Stimulated activated memory B cell treated with anti-CD40 and anti-IgM and Interleukin-4, amounts not matched to agents 10 μg/mL and 1 μg/mL and 100 μg/mL, for 72 hours (primary cell): Measurements from ENCODE around the gene EIF4G2.
"Not testable (repeated sequence)": the region's sequence is repeated elsewhere in the genome, so short reads cannot be mapped to it uniquely, and the experiment has no call there.

Experiments
- ATAC-seq: fragments of 150-1000 bp; cut with Tn5 transposase; 2 replicates; pipeline ENCODE4 v1.10.0; 2021
- H3K27ac Mint-ChIP-seq: one replicate; pipeline ENCODE4 v1.8.0; 2022; ENCODE audit warnings: mild to moderate bottlenecking, mixed read lengths
- H3K27me3 Mint-ChIP-seq: one replicate; pipeline ENCODE4 v1.8.0; 2022; ENCODE audit warnings: mixed read lengths
- H3K36me3 Mint-ChIP-seq: one replicate; pipeline ENCODE4 v1.8.0; 2022; ENCODE audit warnings: mixed read lengths
- H3K4me1 Mint-ChIP-seq: one replicate; pipeline ENCODE4 v1.8.0; 2022; ENCODE audit warnings: mixed read lengths
- H3K4me3 Mint-ChIP-seq: one replicate; pipeline ENCODE4 v1.8.0; 2022; ENCODE audit warnings: mild to moderate bottlenecking, moderate library complexity, mixed read lengths
- H3K9me3 Mint-ChIP-seq: one replicate; pipeline ENCODE4 v1.8.0; 2022; ENCODE audit warnings: mixed read lengths

Gene EIF4G2

DNA sequence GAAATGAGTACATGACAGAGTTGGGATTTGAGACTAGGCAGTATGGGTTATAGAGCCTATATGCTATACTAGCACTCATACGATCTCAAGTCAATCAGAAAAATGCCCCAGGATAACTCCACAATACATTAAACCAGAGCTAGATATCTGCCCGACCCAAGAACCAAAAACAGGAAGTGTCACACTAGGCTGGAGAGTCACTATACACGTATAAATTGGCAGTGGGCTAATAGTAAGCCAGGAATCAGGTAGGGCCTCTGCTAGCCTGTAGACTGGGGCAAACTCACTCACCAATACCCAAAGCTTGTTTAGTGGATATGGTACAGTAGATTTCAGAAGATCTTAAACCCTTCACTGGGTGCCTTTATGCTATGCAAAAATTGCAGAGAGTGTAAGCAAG lies 16.2 kb upstream of the EIF4G2 start:
- Mint-ChIP-seq H3K27ac (peak overlapping the region; percentile 74), H3K36me3 (peaks cover 18% of the 10 kb centered on the region), H3K27me3 (no peaks in the 10 kb centered on the region), H3K9me3 (no peaks in the 10 kb centered on the region), H3K4me1 (peaks cover 23% of the 10 kb centered on the region), H3K4me3 (no peak overlapping the region)
- ATAC-seq = peak; percentile 90

DNA sequence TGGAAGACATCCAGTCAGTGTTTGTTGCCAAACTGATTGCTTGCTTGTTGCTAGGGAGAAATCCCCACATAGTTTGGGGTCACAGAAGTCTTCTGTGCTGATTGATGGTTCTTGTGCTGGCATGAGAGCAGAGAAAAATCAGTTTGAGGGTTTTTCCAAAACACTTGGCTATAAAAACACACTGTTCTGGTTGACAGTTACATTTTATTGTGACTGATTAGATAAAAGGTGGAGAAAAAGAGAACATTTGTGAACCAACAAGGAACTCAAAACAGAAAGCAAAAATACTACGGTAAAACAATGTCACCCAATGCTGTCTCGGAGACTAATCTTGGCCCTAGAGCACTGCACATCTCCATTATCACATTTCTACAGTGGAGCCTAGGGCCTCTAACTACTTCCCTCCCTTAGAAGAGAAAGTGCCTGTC lies 14.4 kb upstream of the EIF4G2 start:
- H3K9me3 Mint-ChIP-seq = no peaks in the 10 kb centered on the region
- no peak overlapping the region for H3K27ac Mint-ChIP-seq
- no peak for ATAC-seq
- H3K27me3 Mint-ChIP-seq = no peaks in the 10 kb centered on the region
- H3K4me3 Mint-ChIP-seq = no peak overlapping the region
- peaks cover 17% of the 10 kb centered on the region for H3K36me3 Mint-ChIP-seq
- peaks cover 23% of the 10 kb centered on the region for H3K4me1 Mint-ChIP-seq

- not testable (repeated sequence) for H3K4me3 Mint-ChIP-seq, ATAC-seq, H3K27ac Mint-ChIP-seq, H3K27me3 Mint-ChIP-seq, H3K9me3 Mint-ChIP-seq
- H3K36me3 Mint-ChIP-seq = peaks cover 17% of the 10 kb centered on the region
- peaks cover 23% of the 10 kb centered on the region for H3K4me1 Mint-ChIP-seq
Observed at GRCh38 chr11:10822491-10822890, 13.8 kb upstream of the EIF4G2 start.

- no peak overlapping the region for H3K27ac Mint-ChIP-seq
- peaks cover 17% of the 10 kb centered on the region for H3K36me3 Mint-ChIP-seq
- H3K4me1 Mint-ChIP-seq = no peaks in the 10 kb centered on the region
- no peaks in the 10 kb centered on the region for H3K27me3 Mint-ChIP-seq
- H3K9me3 Mint-ChIP-seq = no peaks in the 10 kb centered on the region
- H3K4me3 Mint-ChIP-seq = no peak overlapping the region
- no peak for ATAC-seq
Observed at GRCh38 chr11:10818594-10818993, 9.9 kb upstream of the EIF4G2 start.

DNA sequence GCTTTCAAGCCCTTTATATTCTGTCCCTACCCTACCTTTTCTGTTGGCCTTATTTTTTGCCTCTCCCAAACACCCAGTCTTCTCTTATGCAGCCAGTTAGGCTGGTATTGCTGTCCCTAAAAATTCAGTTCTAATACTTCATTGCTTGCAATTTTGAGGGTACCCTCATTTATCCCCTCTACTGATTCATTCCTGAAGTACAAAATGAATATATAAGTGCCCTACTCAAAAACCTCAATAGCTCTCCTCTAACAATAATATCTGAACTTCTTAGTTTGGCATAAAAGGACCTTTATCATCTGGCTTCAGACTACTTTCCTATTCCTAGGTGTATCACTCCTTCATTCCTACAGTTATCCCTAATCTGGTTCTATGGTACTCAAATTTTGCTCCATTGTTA lies 5.2 kb upstream of the EIF4G2 start:
- no peak for ATAC-seq
- no peaks in the 10 kb centered on the region for H3K9me3 Mint-ChIP-seq
- H3K36me3 Mint-ChIP-seq = no peaks in the 10 kb centered on the region
- H3K4me1 Mint-ChIP-seq = peaks cover 12% of the 10 kb centered on the region
- H3K27me3 Mint-ChIP-seq = no peaks in the 10 kb centered on the region
- H3K27ac Mint-ChIP-seq = no peak overlapping the region
- no peak overlapping the region for H3K4me3 Mint-ChIP-seq

DNA sequence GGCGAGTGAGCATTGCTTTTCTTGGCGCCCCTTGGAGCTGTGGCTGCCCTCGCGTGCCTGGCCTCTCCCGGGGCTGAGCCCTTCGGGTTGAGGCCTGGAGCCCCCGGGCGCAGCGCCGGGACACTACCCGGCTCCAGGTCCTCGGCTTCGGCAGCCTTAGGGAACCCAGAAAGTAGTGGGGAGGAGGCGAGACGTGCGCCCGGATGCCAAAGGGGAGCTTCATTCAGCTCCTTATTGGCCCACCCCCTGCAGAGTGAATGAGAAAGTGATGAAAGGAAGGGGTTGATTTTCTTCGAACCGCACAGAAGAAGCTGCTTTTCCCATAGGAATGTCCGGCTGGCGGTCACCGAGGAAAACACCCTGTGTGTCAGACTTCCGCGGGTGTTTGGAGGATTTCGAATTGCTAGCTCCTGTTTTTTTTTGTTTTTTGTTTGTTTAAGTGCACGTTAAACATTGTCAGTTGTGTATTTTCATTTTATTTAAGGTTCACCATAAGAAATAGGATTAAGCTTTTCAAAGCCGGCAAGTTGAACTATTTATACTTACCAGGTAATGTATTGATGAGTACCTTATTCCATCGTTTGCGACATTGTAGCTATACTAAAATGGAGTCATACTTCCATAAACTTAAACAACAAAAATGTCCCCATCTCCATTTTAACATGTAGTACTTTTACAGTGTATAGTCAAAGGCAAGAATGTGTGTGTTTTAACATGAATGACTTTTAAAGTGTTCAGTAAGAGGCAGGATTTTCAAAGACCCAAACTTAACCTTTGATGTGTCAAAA lies 841 bp upstream of the EIF4G2 start:
- peak overlapping the region; percentile 96 for H3K4me3 Mint-ChIP-seq
- no peaks in the 10 kb centered on the region for H3K9me3 Mint-ChIP-seq
- peak overlapping the region; percentile 100 for H3K27ac Mint-ChIP-seq
- H3K36me3 Mint-ChIP-seq = peaks cover 40% of the 10 kb centered on the region
- no peaks in the 10 kb centered on the region for H3K27me3 Mint-ChIP-seq
- peak; percentile 44 for ATAC-seq
- peaks cover 32% of the 10 kb centered on the region for H3K4me1 Mint-ChIP-seq

- Mint-ChIP-seq H3K4me3 (peak overlapping the region; percentile 96), H3K4me1 (peaks cover 35% of the 10 kb centered on the region), H3K27me3 (no peaks in the 10 kb centered on the region), H3K9me3 (no peaks in the 10 kb centered on the region), H3K27ac (peak overlapping the region; percentile 100), H3K36me3 (peaks cover 54% of the 10 kb centered on the region)
- ATAC-seq = peak; percentile 1
Observed at GRCh38 chr11:10808235-10808552, 532 bp downstream of the EIF4G2 start.

- Mint-ChIP-seq H3K27ac (peak overlapping the region; percentile 100), H3K4me3 (peak overlapping the region; percentile 96), H3K4me1 (peaks cover 35% of the 10 kb centered on the region), H3K36me3 (peaks cover 54% of the 10 kb centered on the region), H3K9me3 (no peaks in the 10 kb centered on the region), H3K27me3 (no peaks in the 10 kb centered on the region)
- ATAC-seq = peak; percentile 1
Observed at GRCh38 chr11:10807493-10808234, 1.1 kb downstream of the EIF4G2 start.

DNA sequence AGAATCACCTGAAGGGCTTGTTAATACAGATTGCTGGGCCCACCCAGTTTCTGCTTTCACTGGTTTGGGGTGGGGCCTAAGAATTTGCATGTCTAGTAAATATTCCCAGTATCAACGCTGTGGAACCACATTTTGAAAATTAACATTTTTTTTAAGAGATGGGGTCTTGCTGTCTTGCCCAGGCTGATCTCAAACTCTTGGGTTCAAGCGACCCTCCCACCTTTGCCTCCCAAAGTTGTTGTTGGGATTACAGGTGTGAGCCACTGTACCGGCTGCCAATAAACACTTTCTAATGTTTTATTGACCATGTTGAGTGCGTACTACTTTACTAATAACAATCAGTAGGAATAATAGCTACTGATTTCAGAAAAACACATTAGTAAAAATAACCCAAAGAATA lies 2.5 kb downstream of the EIF4G2 start:
- Mint-ChIP-seq H3K9me3 (no peaks in the 10 kb centered on the region), H3K27ac (peak overlapping the region; percentile 100), H3K36me3 (peaks cover 66% of the 10 kb centered on the region), H3K4me3 (no peak overlapping the region), H3K4me1 (peaks cover 40% of the 10 kb centered on the region), H3K27me3 (no peaks in the 10 kb centered on the region)
- no peak for ATAC-seq

GRCh38 chr11:10805741-10806140 lies 3.0 kb downstream of the EIF4G2 start:
- peaks cover 71% of the 10 kb centered on the region for H3K36me3 Mint-ChIP-seq
- no peaks in the 10 kb centered on the region for H3K27me3 Mint-ChIP-seq
- no peak for ATAC-seq
- no peak overlapping the region for H3K4me3 Mint-ChIP-seq
- no peak overlapping the region for H3K27ac Mint-ChIP-seq
- peaks cover 42% of the 10 kb centered on the region for H3K4me1 Mint-ChIP-seq
- no peaks in the 10 kb centered on the region for H3K9me3 Mint-ChIP-seq

GRCh38 chr11:10803676-10804075 lies 5.0 kb downstream of the EIF4G2 start:
- no peaks in the 10 kb centered on the region for H3K27me3 Mint-ChIP-seq
- peaks cover 35% of the 10 kb centered on the region for H3K4me1 Mint-ChIP-seq
- H3K36me3 Mint-ChIP-seq = peaks cover 91% of the 10 kb centered on the region
- no peak overlapping the region for H3K27ac Mint-ChIP-seq
- no peak for ATAC-seq
- no peaks in the 10 kb centered on the region for H3K9me3 Mint-ChIP-seq
- H3K4me3 Mint-ChIP-seq = no peak overlapping the region

DNA sequence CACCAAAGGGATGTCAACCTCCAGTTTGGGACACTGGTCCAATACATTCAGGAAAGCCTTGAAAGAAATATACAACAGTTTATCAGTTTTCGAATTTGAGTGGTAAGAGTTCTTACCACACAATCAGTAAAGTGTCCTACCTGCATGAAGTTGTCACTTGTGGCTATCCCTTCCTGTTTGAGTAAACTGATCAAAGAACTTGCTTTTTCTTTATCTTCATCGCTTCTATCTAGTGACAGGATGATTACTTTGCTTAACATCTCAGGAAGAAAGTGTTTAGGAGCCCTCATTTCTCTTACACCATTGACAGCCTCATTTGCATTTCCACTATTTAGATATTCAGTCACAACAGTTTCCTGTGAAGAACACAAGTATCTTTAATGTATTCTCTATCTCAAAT lies 8.4 kb downstream of the EIF4G2 start:
- no peaks in the 10 kb centered on the region for H3K27me3 Mint-ChIP-seq
- H3K36me3 Mint-ChIP-seq = peaks cover 82% of the 10 kb centered on the region
- no peak overlapping the region for H3K27ac Mint-ChIP-seq
- no peaks in the 10 kb centered on the region for H3K9me3 Mint-ChIP-seq
- no peak overlapping the region for H3K4me3 Mint-ChIP-seq
- no peak for ATAC-seq
- H3K4me1 Mint-ChIP-seq = peaks cover 18% of the 10 kb centered on the region

GRCh38 chr11:10798330-10798928 lies 10.3 kb downstream of the EIF4G2 start:
- Mint-ChIP-seq H3K27me3 (no peaks in the 10 kb centered on the region), H3K4me3 (no peak overlapping the region), H3K27ac (no peak overlapping the region), H3K36me3 (peaks cover 71% of the 10 kb centered on the region), H3K9me3 (no peaks in the 10 kb centered on the region), H3K4me1 (peaks cover 25% of the 10 kb centered on the region)
- ATAC-seq = no peak

- Mint-ChIP-seq H3K4me3 (no peak overlapping the region), H3K4me1 (peaks cover 33% of the 10 kb centered on the region), H3K27me3 (no peaks in the 10 kb centered on the region), H3K27ac (no peak overlapping the region), H3K9me3 (no peaks in the 10 kb centered on the region), H3K36me3 (peaks cover 68% of the 10 kb centered on the region)
- no peak for ATAC-seq
Observed at GRCh38 chr11:10797531-10797930, 11.2 kb downstream of the EIF4G2 start.

- Mint-ChIP-seq H3K36me3 (peaks cover 65% of the 10 kb centered on the region), H3K27me3 (no peaks in the 10 kb centered on the region), H3K9me3 (no peaks in the 10 kb centered on the region), H3K27ac (no peak overlapping the region), H3K4me1 (peaks cover 38% of the 10 kb centered on the region), H3K4me3 (no peak overlapping the region)
- ATAC-seq = no peak
Observed at GRCh38 chr11:10797001-10797400, 11.7 kb downstream of the EIF4G2 start.

DNA sequence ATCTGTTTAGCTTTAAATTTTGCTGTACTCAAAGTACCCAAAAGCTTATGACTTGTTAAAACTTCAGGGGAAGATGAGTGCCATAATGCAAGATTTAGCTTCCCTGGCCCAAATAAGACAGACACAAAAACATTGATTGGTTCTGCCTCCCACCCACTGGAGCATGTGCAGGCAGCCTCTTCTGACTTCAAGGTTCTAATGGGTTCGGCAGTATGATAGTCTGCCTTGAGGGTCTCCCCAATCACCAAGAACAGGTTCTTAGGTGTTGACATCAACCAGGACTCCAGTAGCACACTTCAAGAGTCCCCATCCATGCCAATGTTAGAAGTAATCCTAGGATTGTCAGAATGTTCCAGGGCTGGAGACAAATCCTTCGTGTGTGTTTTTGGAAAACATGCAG lies 12.5 kb downstream of the EIF4G2 start:
- Mint-ChIP-seq H3K27ac (no peak overlapping the region), H3K36me3 (peaks cover 57% of the 10 kb centered on the region), H3K4me3 (no peak overlapping the region), H3K27me3 (no peaks in the 10 kb centered on the region), H3K4me1 (peaks cover 35% of the 10 kb centered on the region), H3K9me3 (no peaks in the 10 kb centered on the region)
- no peak for ATAC-seq
